SH-SY5Y (cell line): ENCODE data around the gene CHIT1.

Source experiments
- GATA2 ChIP-seq: IDR thresholded peaks from 2 replicates; pipeline ENCODE4 v1.6.1; 2011; ENCODE audit warnings: mild to moderate bottlenecking, low read depth, low read length
- GATA3 ChIP-seq: IDR thresholded peaks from 2 replicates; pipeline ENCODE4 v1.6.1; 2011; ENCODE audit warnings: low read depth, mild to moderate bottlenecking, low read length, moderate library complexity

Gene CHIT1

DNA sequence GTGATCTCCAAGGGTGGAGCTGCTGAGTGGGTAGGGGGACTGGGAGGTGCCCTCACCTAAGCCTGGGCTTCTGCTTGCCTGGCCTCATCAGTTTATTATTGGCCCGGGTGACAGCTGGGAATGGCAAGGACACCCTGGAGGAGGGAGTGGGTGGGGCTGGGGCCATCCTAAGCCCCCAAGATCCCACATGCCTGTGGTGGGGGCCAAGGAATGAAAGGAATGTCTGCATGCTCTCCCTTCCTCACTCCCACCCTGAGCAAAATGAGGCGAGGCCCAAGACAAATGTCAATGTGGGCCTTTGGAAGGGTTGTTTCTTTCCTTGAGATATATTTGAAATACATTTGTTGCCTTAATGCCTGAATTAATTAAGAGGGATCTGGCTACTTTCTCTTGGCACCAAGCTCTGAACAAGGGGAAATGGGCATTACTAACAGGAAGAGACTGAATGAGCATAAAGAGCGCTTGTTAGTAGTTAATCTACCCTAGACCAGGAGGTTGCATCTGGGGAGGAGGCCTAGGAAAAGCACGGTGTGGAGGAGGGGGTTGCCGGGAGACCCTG lies 23.3 kb downstream of the CHIT1 start:
- TF ChIP-seq GATA2 (no peak), GATA3 (no peak)

DNA sequence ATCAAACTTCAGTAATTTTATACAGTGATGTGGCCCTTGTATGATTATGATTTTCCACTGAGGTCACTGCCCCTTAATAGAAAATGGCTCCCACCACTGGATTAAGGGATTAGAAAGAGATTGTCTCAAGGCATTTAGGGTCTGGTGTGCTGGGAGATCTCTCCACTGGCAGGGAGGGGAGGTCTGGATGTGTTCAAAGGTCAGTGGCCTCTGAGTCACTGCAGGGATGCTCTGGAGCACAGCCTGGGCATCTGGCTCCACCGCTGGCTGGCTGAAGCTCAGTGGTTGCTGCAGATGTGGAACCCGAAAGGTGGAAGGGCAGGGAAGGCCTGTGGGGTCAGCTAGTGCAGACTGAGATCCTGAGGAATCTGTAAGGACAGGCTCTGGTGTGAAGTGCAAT lies 24.7 kb downstream of the CHIT1 start:
- TF ChIP-seq GATA2 (no peak), GATA3 (no peak)

DNA sequence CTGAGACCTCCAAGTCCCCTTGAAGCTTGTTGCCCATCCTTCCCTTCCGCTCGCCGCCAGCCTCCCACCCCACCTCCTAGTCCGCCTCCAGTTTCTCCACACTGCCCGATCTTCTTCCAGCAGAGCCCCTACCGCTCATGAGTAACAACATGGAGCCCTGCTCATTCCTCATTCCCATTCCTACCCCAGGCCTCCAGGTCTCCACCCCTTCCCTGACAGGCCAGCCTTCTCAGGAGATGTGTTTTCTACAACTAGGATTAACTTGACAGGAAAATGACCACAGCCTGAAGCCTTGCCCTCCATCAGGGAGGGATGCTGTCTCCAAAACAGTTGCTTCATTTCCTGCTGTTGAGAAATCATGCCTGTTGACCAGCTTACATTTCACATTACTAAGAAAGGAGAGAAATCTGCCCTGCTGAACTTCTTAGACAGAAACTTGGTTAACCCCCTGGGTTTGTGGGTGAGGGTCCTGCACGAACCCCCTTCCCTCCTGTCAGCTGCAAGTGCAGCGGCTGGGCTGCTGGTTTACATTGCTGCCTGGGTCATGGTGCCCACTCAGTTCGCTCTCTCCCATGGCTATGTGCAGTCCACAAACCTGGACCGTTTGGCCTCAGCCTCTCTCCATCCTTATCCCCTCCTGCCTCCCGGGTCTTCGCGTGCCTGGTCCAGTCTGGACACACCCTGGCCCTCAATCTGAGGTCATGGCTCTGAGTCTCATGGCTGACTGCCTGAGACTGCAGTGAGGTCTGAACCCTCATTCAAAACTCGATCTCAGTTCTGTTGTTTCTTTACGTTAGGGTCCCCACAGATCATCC lies 26.8 kb downstream of the CHIT1 start:
- TF ChIP-seq GATA3 (no peak), GATA2 (no peak)

DNA sequence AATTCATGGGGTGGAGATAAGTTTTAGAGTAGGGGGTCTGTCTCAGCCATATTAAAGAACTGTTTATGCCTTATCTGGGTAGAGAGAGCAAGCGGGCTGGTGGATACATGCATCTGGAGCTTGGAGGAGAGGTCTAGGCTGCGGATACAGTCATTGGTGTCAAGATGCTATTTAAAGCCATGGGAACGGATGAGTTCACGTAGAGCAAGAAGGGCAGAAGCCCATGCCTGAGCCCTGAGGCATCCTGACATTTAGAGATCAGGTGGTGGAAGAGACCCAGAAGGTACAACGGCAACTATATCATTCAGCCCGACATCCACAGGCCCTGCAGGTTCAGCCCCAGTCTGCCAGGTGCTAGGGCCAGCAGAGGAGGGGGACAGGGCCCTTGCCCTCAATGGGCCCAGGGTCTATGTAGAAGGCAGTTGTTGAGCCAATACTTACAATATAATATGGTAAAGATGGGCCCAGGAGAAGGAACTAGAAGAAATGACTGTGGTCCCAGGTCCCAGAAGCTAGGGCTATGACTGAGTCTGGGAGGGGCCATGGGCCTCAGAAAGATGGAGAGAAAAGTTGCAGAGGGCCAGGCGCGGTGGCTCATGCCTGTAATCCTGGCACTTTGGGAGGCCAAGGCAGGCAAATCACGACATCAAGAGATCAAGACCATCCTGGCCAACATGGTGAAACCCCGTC lies 27.8 kb downstream of the CHIT1 start:
- TF ChIP-seq GATA3 (no peak), GATA2 (no peak)

DNA sequence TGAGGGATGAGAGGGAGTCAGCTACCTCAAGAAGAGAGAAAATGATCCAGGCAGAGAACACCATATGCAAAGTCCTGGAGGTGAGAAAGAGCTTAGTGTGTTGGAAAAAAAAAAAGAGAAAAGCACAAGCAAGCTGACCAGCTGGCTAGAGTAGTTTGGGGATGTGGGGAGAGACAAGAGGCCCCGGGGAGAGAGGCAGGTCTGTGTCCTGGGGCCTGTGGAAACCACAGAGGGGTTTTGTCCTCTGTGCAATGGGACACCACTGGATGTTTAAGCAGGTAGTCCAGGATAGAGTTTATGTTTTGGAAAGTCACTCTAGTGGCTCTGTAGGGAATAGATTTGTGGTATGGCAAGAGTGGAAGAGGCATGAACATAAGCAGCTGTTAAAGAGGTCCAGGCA lies 28.6 kb downstream of the CHIT1 start:
- TF ChIP-seq GATA2 (no peak), GATA3 (no peak)

DNA sequence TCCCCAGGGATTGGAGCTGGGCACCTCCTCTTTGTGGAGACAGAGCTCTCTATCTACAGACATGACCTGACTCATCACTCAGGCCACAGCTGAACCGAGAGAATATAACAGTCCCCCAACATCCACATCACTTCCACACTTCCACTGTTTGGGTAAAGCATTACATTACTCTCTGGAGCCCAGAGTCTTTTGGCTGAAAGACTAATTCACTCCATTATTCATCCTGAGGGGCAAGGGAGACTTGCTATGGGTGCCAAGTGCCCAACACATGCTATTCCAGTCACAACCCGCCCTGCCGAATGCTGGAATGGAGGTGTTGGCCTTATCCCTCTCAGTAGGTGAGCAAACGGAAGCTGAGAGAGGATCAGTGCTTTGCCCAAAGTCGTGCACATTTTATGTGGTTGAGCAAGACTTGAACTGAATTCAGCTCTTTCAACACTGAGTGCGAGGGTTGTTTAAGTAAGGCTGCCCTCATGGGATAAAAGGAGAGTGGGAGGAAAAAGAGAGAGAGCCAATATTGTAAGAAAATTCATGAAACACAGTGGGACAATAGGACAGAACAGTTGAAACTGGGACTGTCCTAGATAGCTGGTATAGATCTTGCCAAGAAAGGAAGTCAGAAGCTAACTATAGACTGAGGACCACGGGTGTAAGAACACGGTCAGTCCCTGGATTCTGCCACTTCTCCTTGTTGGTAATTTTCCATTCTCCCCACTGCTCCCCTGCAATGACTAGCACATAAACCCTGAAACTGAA lies 29.5 kb downstream of the CHIT1 start:
- no peak for TF ChIP-seq GATA2
- TF ChIP-seq GATA3, result no peak

DNA sequence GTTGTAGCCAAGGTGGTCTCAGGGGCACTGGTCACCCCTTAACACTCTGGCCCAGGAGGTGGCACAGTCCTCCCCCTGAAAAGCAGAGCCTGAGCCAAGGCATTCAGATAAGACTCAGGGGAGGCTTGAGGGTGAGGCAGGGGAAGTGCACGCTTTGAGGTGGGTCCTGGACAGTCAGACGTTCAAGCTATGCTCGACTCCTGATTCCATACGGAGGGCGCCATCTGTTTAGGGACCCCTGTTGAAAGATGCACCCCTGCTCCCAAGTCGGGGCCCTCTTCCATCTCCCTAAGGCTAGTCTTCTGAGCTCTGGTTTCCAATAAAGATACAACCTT lies 30.0 kb downstream of the CHIT1 start:
- TF ChIP-seq GATA2 (no peak), GATA3 (no peak)

DNA sequence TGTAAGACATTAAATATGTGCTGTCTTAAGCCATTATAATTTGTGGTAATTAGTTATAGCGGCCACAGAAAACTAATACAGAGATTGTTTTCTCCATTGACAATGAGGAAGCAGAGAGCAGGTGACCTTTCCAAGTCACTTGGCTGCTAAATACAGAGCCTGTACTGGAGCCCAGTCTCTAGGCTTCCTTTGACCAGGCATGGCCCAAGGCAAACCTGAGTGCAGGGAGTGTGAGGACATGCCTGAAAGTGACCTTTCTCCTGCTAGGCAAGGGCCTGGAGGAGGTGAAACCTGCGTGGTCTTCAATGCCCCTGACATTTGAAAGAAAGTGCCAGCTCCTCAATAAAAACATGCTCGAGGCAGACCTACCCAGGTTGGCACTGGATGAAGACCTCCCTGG lies 30.5 kb downstream of the CHIT1 start:
- TF ChIP-seq GATA2 (no peak), GATA3 (no peak)

DNA sequence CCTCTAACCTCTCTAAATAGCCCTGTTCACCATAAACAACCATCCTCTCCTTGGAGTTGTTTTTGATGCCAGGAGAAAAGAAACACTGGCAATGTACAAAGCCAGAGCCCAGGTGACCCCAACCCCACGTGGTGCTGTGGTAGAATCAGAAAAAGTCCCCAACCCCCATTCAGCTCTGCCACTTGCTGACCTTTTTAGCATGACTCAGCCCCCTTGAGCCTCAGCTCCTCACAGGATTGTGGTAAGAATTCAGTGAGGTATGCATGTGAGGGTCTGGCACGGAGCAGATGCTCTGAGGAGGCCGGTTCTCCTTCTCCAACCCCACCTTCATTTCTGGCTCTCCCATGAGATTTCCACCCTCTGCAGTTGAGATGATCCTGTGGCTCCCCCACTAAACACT lies 31.8 kb downstream of the CHIT1 start:
- no peak for TF ChIP-seq GATA2
- TF ChIP-seq GATA3, result no peak

DNA sequence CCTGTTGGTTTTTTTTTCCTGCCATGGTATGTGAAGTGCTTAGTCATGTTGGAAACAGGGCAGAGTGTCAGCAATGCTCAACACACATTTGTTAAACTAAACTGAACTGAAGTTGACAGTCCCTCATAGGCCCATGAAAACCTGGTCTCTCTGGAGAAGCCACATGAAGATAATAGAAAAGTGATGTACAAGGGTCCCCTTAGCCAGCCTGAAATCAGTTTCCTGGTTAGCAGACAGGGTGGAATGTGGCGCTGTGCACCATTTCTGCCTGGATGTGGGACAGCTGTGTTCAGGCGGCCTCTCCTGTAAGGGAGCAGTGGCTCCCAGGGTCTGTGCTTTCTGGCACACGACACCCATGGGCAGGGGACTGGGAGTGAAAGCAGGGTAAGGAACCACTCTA lies 33.1 kb downstream of the CHIT1 start:
- TF ChIP-seq GATA3 (no peak), GATA2 (no peak)

DNA sequence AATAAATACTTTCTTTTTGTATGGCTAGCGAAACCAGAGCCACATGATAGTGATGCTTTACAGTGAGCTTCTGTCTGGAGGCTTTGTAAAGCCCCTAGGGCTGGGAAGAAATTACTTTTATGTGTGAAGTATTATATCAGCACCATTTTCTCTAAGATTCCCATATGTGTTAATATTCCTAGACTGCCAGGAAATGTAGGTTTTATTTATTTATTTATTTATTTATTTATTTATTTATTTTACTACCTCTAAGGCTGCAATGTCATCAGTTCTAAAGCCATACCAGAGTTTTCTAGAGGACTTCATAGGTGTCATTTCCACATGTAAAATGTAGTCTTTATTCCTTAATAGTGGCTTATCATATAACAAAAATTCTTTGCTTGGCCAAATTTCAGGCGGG lies 38.5 kb downstream of the CHIT1 start:
- TF ChIP-seq GATA3 (no peak), GATA2 (no peak)

DNA sequence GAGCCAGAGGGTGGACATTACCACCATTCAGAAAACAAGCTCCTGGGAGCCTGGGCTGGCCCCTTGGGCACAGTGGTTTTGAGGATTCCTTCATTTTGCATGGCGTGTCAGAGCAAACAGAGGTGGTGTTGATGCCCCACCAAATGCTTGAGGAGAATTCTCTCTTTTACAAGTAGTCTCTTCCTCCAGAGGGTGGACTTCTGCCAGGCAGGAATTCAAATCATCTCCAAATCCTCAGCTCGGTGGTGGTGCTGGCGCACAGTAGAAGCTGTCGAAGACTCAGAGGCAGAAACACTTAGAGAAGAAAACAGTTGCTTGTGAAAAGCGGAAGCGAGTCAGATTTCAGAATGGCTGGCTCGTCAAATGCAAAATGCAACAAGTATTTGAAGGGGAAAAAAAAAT lies 39.5 kb downstream of the CHIT1 start:
- TF ChIP-seq GATA3, result no peak
- TF ChIP-seq GATA2, result no peak

DNA sequence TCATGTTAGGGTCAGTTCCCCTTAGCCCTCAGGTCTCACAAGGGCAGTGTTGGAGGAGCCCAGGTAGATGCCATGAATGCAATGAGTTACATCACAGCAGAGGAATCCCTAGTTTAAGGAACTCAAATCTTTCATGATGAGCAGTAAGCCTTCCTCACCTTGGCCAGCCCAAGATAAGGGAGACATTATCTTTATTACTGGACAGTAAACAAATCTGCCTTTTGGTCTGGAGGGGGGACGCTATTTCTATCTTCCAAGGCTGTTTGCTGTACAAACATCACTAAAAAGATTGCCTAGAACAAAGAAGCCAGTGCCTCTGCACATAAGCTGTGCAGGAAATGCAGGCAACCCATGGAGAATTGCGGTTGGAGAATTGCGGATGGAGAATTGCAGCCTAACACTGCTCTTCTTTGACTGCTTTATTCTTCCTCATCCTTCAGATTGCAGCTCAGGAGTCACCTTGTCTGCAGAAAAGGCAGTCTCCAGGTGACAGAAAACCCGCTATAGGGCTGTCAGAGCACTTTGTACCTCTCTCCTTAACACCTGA lies 40.7 kb downstream of the CHIT1 start:
- no peak for TF ChIP-seq GATA3
- TF ChIP-seq GATA2, result no peak

DNA sequence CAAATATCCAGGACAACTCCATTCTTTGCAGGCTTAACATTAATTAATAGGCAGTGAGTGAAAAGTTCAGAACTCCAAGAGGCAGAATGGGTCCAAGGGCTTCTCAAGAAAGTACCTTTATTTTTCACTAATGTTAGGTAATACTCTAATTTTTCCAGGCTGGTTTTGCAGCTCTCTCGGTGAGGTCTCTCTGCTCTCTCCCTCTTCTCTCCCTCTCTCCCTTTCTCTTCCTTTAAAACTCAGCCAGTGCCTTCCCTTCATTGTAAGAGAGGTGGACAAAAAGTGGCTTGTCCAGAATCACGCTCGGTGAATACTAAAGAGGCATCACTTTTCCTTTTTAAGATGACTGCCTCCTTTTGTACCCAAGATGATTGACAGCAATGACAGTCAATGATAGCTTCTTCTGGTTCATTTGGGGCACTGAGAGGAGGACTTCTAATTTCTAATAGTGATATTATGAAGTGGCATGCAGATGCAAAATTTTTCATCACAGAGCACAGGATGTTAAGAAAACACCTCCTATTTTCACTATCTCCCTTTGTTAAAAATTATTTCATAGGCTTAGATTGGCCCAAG lies 41.7 kb downstream of the CHIT1 start:
- TF ChIP-seq GATA2 (no peak), GATA3 (no peak)
